CD4-positive, alpha-beta T cell (primary cell): ENCODE results near the gene ASPHD2. TPM values are rescaled to one million over a fixed set of nuclear protein-coding genes. Genes with fewer than 3 reads are reported as not detected.

Experiments
- ATAC-seq: fragments of 200-7000 bp; cut with Tn5 transposase; one replicate; pipeline ENCODE4 v1.10.0; 2022; ENCODE audit warnings: mild to moderate bottlenecking; ENCODE audit not compliant: poor library complexity
- CTCF ChIA-PET: fragments of 350-600 bp; sonication (Branson Sonifier 250); formaldehyde crosslinking; loops from one replicate; lab custom pipeline; 2021; ENCODE audit warnings: antibody characterized with exemption, inconsistent platforms; lab: Charles Lee
- POLR2A ChIA-PET: fragments of 350-600 bp; sonication (Branson Sonifier 250); formaldehyde crosslinking; loops from one replicate; lab custom pipeline; 2021; ENCODE audit warnings: antibody characterized with exemption, inconsistent platforms; lab: Charles Lee
- DNase-seq, 14 experiments: peaks; one replicate each; pipeline ENCODE4 v3.0.0-alpha.2; 2013 to 2020; ENCODE audit warnings: mixed read lengths in 2 of 14
- H3K27ac ChIP-seq, 2 donors: one replicate each; pipeline versions ENCODE4 v1.5.1 to v1.7.0; 2013; ENCODE audit warnings: low read length in 2 of 2, low read depth in 1 of 2, mild to moderate bottlenecking in 1 of 2
- H3K27me3 ChIP-seq, 2 experiments: 1 replicate in 1 of 2; 2 replicates in 1 of 2; pipeline versions ENCODE4 v1.6.1 to v1.7.0; 2013; ENCODE audit warnings: low read length in 2 of 2, control low read depth in 1 of 2, mild to moderate bottlenecking in 1 of 2, moderate library complexity in 1 of 2; ENCODE audit not compliant: insufficient read depth in 2 of 2, control insufficient read depth in 1 of 2
- H3K36me3 ChIP-seq: one replicate; pipeline ENCODE4 v1.6.1; 2013; ENCODE audit warnings: low read length, control low read depth; ENCODE audit not compliant: insufficient read depth
- H3K4me1 ChIP-seq: one replicate; pipeline ENCODE4 v1.6.1; 2013; ENCODE audit warnings: low read length, control low read depth; ENCODE audit not compliant: insufficient read depth
- H3K4me3 ChIP-seq: one replicate; pipeline ENCODE4 v1.5.1; 2013; ENCODE audit warnings: mild to moderate bottlenecking, low read length, moderate library complexity
- H3K9me3 ChIP-seq, 2 experiments: 1 replicate in 1 of 2; 2 replicates in 1 of 2; pipeline versions ENCODE4 v1.6.1 to v1.7.0; 2013; ENCODE audit warnings: low read length in 2 of 2, mild to moderate bottlenecking in 2 of 2, control low read depth in 1 of 2, moderate library complexity in 1 of 2; ENCODE audit not compliant: control insufficient read depth in 1 of 2, insufficient read depth in 1 of 2
- H3K27ac Mint-ChIP-seq: one replicate; pipeline ENCODE4 v1.8.0; 2020; ENCODE audit warnings: mixed read lengths
- H3K27me3 Mint-ChIP-seq: one replicate; pipeline ENCODE4 v1.8.0; 2021; ENCODE audit warnings: mixed read lengths
- H3K36me3 Mint-ChIP-seq: one replicate; pipeline ENCODE4 v1.8.0; 2021; ENCODE audit warnings: low read depth, mixed read lengths
- H3K4me1 Mint-ChIP-seq: one replicate; pipeline ENCODE4 v1.8.0; 2021; ENCODE audit warnings: low read depth, mixed read lengths
- H3K4me3 Mint-ChIP-seq: one replicate; pipeline ENCODE4 v1.8.0; 2020; ENCODE audit warnings: mild to moderate bottlenecking, mixed read lengths
- H3K9me3 Mint-ChIP-seq: one replicate; pipeline ENCODE4 v1.8.0; 2020; ENCODE audit warnings: mixed read lengths
- intact Hi-C, 2 experiments: fragments of 100-400 bp; cut with DNase I in 1 of 2; cut with micrococcal nuclease in 1 of 2; formaldehyde crosslinking; loops; one replicate each; pipeline versions ENCODE4 v1.15.1 to v1.9.0; 2023 to 2025; cut with DNase I, micrococcal nuclease
- total RNA-seq, 174 experiments: library from RNA in 2 of 174; stranded (reverse) in 2 of 174; gene quantifications; one replicate each; pipeline ENCODE4 v1.2.3 and lab custom pipeline; 2021 to 2026
- TF ChIP-seq, protein P1 (sequence below): fragments of 200-600 bp; IDR thresholded peaks from one replicate; pipeline ENCODE4 v1.8.0; 2022; ENCODE audit warnings: antibody characterized with exemption, mild to moderate bottlenecking

The ASPHD2 gene
- total RNA-seq, 2 experiments from 2014 or later = 0.70 to 0.85 TPM

DNA sequence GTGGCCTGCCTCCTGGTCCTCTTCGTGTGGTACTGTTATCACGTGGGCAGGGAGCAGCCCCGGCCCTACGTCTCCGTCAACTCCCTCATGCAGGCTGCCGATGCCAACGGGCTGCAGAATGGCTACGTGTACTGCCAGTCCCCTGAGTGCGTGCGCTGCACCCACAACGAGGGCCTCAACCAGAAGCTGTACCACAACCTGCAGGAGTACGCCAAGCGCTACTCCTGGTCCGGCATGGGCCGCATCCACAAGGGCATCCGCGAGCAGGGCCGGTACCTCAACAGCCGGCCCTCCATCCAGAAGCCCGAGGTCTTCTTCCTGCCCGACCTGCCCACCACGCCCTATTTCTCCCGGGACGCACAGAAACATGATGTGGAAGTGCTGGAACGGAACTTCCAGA is 4.7 kb downstream of the ASPHD2 start:
- Histone ChIP-seq H3K4me1 (peaks cover 31% of the 10 kb centered on the region), H3K27me3 (no peaks in the 10 kb centered on the region), H3K4me3 (no peak overlapping the region), H3K36me3 (peaks cover 22% of the 10 kb centered on the region), H3K9me3 (no peaks in the 10 kb centered on the region), H3K27ac (no peak overlapping the region)
- ATAC-seq (no peak), DNase-seq (no peak)
- ChIA-PET POLR2A (no interaction called here), CTCF (no interaction called here)
- Mint-ChIP-seq H3K4me3 (no peak overlapping the region), H3K4me1 (peaks cover 34% of the 10 kb centered on the region), H3K36me3 (peaks cover 13% of the 10 kb centered on the region), H3K27ac (no peak overlapping the region), H3K27me3 (no peaks in the 10 kb centered on the region), H3K9me3 (no peaks in the 10 kb centered on the region)
- intact Hi-C loops = loop anchor here in 1 of 2 experiments (5.0 kb wide), 1 partner anchor 1882 kb away; no protein-coding TSS in a partner anchor
- TF ChIP-seq, protein P1, sequence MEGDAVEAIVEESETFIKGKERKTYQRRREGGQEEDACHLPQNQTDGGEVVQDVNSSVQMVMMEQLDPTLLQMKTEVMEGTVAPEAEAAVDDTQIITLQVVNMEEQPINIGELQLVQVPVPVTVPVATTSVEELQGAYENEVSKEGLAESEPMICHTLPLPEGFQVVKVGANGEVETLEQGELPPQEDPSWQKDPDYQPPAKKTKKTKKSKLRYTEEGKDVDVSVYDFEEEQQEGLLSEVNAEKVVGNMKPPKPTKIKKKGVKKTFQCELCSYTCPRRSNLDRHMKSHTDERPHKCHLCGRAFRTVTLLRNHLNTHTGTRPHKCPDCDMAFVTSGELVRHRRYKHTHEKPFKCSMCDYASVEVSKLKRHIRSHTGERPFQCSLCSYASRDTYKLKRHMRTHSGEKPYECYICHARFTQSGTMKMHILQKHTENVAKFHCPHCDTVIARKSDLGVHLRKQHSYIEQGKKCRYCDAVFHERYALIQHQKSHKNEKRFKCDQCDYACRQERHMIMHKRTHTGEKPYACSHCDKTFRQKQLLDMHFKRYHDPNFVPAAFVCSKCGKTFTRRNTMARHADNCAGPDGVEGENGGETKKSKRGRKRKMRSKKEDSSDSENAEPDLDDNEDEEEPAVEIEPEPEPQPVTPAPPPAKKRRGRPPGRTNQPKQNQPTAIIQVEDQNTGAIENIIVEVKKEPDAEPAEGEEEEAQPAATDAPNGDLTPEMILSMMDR = no peak

DNA sequence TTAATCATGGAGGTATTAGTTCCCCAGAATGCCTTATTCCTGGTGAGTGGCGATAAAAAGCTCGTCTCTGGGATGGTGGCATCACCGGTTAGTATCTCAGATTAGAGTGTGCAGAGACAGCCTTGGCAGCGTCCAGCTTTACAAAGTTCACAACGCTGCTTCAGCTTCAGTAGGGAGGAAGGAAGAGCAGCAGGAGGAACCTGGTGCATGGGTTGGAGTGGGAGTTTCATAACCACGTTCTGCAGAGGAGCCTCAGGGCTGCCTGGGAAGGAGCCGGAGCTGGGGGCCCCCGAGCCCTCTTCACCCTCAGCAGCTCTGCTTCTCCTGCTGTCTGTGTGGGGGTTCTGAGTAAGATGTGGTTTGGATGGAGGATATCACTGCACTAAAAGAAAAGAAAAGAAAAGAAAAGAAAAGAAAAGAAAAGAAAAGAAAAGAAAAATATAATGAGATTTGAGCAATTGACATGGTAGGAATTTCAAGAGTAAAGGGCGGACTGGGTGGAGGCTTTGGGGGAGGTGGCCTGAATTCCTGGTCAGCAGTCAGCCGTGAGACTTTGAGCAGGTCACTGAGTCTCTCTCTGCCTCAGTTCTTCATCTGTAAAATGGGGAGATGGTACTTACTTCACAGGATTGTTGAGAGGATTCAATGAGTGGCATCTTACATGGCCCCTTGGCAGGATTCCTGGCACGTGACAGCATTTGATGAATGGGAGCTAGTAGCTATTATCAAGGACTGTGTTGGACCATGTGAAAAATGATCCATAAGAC is 6.5 kb downstream of the ASPHD2 start:
- peaks cover 6% of the 10 kb centered on the region for H3K36me3 Mint-ChIP-seq
- H3K9me3 Mint-ChIP-seq = no peaks in the 10 kb centered on the region
- no peak overlapping the region for H3K4me3 ChIP-seq
- no peaks in the 10 kb centered on the region for H3K9me3 ChIP-seq
- peaks cover 24% of the 10 kb centered on the region for H3K4me1 Mint-ChIP-seq
- H3K36me3 ChIP-seq = peaks cover 22% of the 10 kb centered on the region
- POLR2A ChIA-PET = no interaction called here
- no peak overlapping the region for H3K27ac ChIP-seq
- ATAC-seq = no peak
- peaks cover 20% of the 10 kb centered on the region for H3K4me1 ChIP-seq
- CTCF ChIA-PET = no interaction called here
- no peak for DNase-seq
- intact Hi-C loops = no loop called here
- no peak overlapping the region for H3K27ac Mint-ChIP-seq
- TF ChIP-seq, protein P1 = no peak
- H3K27me3 Mint-ChIP-seq = no peaks in the 10 kb centered on the region
- no peak overlapping the region for H3K4me3 Mint-ChIP-seq
- H3K27me3 ChIP-seq = no peaks in the 10 kb centered on the region

DNA sequence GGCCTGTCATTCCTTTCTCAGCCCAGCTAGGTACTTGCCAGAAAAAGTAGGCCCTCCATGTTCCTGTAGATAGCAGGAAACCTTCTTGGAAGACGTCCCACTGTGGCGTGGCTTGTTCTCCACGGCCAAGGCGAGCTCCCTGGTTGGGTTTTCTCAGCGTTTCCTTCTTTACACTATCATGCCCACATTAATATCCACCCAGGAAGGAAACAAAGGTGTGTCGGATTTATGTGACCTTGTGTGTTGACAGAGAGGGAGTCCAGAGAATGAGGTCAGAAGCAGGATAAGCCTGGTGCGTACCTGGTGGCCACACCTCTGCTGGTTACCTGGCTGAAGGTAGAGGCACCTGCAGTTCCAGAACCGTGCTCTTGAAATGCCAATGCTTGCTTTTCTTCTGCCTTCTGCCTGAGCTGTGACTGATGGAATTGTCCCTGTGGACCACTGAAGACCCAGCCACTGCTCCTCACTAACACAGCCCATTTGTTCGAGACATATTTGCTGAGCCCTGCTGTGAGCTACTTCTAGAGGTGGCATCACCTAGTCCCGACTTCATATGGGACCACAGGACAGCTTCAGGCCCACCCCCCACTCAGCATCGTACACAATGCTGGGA is 7.9 kb downstream of the ASPHD2 start:
- Mint-ChIP-seq H3K4me1 (peaks cover 14% of the 10 kb centered on the region), H3K27ac (no peak overlapping the region)
- CTCF ChIA-PET = no interaction called here

More for the DNA sequence above, 7.9 kb downstream of the ASPHD2 start:
- Mint-ChIP-seq H3K4me3 (no peak overlapping the region), H3K9me3 (no peaks in the 10 kb centered on the region), H3K27me3 (no peaks in the 10 kb centered on the region), H3K36me3 (peaks cover 5% of the 10 kb centered on the region)
- TF ChIP-seq, protein P1 = no peak
- intact Hi-C loops = no loop called here
- no peaks in the 10 kb centered on the region for H3K9me3 ChIP-seq
- POLR2A ChIA-PET = no interaction called here
- H3K36me3 ChIP-seq = peaks cover 22% of the 10 kb centered on the region
- H3K27ac ChIP-seq = no peak overlapping the region
- no peaks in the 10 kb centered on the region for H3K27me3 ChIP-seq
- peaks cover 17% of the 10 kb centered on the region for H3K4me1 ChIP-seq
- H3K4me3 ChIP-seq = no peak overlapping the region
- no peak for ATAC-seq
- no peak for DNase-seq
